ENCODE measurements around the gene IPO5.
"Not testable (repeated sequence)": the region's sequence is repeated elsewhere in the genome, so short reads cannot be mapped to it uniquely, and the experiment has no call there.

IPO5 gene

DNA sequence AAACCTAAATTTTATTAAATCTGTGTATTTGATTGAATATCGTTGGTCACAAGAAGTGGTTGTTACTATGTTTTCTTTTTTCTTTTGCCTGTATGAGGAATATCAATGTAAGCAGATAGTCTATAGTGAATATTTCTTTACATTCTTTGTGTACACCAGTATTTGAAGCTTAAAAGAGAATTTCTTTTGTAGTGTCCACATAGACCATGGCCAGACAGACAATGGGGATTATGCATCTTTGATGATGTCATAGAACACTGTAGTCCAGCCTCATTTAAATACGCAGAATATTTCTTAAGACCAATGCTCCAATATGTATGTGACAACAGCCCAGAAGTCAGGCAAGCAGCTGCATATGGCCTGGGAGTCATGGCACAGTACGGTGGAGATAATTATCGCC is 64.8 kb downstream of the IPO5 start:
- H3K27me3 Mint-ChIP-seq = no peaks in the 10 kb centered on the region
- peaks cover 12% of the 10 kb centered on the region for H3K36me3 Mint-ChIP-seq
- no peak overlapping the region for H3K4me3 Mint-ChIP-seq
- H3K27ac Mint-ChIP-seq = no peak overlapping the region
- H3K9me3 Mint-ChIP-seq (ENCODE audit: low read depth) = no peaks in the 10 kb centered on the region
- no peaks in the 10 kb centered on the region for H3K4me1 Mint-ChIP-seq (ENCODE audit: low read depth)

DNA sequence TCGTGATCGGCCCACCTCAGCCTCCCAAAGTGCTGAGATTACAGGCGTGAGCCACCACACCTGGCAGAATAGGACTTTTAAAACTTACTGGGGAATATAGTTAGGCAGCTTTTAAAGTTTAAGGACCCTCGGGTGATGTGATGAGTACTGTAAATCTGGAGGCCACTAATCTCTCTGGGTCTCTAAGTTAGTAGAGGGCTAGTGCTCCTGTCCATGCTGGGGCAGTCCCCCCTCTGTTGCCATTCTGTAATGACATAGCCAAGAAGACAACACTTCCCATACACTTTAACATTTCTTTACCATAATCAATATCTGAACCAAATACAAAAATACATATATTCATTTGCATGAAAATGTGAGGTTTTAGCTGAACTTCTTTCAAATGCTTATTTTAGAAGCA is 65.7 kb downstream of the IPO5 start:
- Mint-ChIP-seq H3K4me3 (no peak overlapping the region), H3K36me3 (peaks cover 10% of the 10 kb centered on the region), H3K4me1 (ENCODE audit: low read depth) (no peaks in the 10 kb centered on the region), H3K27ac (no peak overlapping the region), H3K9me3 (ENCODE audit: low read depth) (no peaks in the 10 kb centered on the region), H3K27me3 (no peaks in the 10 kb centered on the region)

DNA sequence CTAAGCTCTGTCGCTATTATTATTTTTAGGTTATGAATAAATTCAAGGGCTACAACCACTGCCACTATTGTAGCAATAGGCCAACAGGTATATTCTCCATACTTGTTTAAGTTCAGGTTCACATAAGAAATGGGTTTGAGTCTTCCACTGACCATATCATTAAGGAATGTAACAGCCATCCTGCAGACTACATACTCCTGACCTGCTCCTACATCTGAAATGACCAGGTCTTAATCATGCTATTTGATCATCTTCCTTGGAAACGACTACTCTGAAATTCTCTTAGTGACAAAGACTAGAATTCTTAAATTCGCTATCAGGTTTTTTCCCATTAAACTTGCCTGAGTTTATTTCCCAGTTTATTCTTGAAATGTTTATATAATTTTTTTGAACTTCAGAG is 66.8 kb downstream of the IPO5 start:
- H3K36me3 Mint-ChIP-seq = peaks cover 7% of the 10 kb centered on the region
- H3K4me1 Mint-ChIP-seq (ENCODE audit: low read depth) = no peaks in the 10 kb centered on the region
- H3K27ac Mint-ChIP-seq = no peak overlapping the region
- no peak overlapping the region for H3K4me3 Mint-ChIP-seq
- H3K9me3 Mint-ChIP-seq (ENCODE audit: low read depth) = no peaks in the 10 kb centered on the region
- no peaks in the 10 kb centered on the region for H3K27me3 Mint-ChIP-seq

DNA sequence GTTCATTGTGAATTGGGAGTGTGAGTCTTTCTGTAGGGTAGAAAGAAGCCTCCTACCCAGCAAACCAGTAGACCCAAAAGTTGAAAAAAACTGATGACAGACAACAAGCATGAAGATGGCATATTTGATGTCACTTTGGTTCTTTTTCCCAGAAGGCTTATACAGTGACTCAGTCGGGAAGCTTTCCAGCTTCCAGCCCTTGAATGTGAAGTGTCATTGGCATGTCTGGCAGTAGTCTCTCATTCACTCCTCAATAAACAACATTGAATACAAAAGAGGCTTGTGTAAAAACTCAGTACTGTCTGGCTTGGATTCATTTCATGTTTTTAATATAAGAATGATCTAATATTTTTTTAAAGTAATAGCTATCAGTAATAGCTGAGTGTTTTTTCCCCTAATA is 68.7 kb downstream of the IPO5 start:
- H3K36me3 Mint-ChIP-seq = peaks cover 8% of the 10 kb centered on the region
- H3K27me3 Mint-ChIP-seq = no peaks in the 10 kb centered on the region
- no peak overlapping the region for H3K4me3 Mint-ChIP-seq
- no peaks in the 10 kb centered on the region for H3K4me1 Mint-ChIP-seq (ENCODE audit: low read depth)
- no peaks in the 10 kb centered on the region for H3K9me3 Mint-ChIP-seq (ENCODE audit: low read depth)
- H3K27ac Mint-ChIP-seq = no peak overlapping the region

DNA sequence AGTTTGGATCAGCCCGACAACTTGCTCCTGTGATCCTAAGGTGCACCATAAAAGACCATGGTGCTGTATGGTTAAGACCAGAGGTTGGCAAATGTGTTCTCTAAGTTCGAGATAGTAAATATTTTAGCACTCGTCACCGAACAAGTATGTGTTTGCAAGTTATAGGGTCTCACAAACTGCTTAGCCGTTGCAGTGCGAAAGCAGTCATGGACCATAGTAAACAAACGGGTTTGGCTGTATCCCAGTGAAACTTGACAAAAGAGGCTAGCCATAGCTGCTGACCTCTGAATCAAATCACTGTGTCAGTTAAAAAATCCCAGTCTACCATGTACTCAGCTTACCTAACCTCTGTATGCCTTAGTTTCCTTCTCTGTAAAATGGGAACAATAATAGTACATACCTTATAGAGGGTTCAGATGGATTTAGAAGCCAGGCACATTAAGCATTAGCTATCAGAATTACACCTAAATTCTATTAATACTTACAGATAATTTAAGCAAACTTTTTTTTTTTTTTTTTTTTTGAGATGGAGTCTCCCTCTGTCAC is 72.1 kb downstream of the IPO5 start:
- no peak overlapping the region for H3K27ac Mint-ChIP-seq
- no peaks in the 10 kb centered on the region for H3K4me1 Mint-ChIP-seq (ENCODE audit: low read depth)

DNA sequence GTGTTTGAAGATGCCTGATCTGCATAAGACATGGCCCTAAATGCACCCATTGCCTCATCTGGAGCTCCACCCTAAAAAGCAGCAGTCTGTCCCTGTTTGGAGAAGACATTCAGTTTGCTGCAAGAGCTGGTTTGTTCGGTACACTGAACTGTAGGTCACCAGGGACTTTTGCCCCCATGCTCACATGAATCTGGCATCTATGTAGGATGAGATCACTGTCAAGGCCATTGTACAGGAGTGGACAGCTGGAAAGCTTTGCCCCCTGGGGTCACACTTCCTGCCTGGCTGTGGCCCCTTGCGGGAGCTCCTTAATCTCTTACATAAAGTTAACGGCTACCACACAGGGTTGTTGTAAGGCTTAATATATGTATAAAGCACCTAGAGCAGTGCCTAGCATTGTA is 73.0 kb downstream of the IPO5 start:
- Mint-ChIP-seq H3K9me3 (ENCODE audit: low read depth) (no peaks in the 10 kb centered on the region), H3K27me3 (no peaks in the 10 kb centered on the region), H3K4me3 (no peak overlapping the region), H3K27ac (no peak overlapping the region), H3K36me3 (peaks cover 4% of the 10 kb centered on the region), H3K4me1 (ENCODE audit: low read depth) (no peaks in the 10 kb centered on the region)

More for the DNA sequence above, 72.1 kb downstream of the IPO5 start:
- H3K27me3 Mint-ChIP-seq = no peaks in the 10 kb centered on the region
- no peaks in the 10 kb centered on the region for H3K9me3 Mint-ChIP-seq (ENCODE audit: low read depth)
- no peak overlapping the region for H3K4me3 Mint-ChIP-seq
- peaks cover 4% of the 10 kb centered on the region for H3K36me3 Mint-ChIP-seq

DNA sequence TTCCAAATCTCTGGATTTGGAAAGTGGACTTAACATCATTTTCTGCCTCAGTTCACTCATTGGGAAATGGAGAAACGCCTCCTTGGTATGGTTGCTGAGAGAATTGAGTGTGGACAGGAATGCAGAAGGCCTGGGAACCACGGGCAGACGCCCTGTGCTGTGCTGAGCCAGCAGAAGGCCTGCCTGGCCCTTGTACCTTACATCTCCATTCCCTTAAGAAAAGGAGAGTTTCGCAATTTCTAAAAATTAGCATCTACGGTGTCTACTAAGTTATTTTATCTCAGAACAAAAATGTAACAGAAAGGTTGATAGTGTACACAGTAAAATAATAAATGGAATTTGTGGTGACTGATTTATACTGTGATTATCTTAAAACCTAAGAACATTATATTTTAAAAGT is 78.7 kb downstream of the IPO5 start:
- Mint-ChIP-seq H3K27me3 (no peaks in the 10 kb centered on the region), H3K4me3 (no peak overlapping the region), H3K36me3 (no peaks in the 10 kb centered on the region), H3K27ac (no peak overlapping the region), H3K9me3 (ENCODE audit: low read depth) (no peaks in the 10 kb centered on the region), H3K4me1 (ENCODE audit: low read depth) (no peaks in the 10 kb centered on the region)

DNA sequence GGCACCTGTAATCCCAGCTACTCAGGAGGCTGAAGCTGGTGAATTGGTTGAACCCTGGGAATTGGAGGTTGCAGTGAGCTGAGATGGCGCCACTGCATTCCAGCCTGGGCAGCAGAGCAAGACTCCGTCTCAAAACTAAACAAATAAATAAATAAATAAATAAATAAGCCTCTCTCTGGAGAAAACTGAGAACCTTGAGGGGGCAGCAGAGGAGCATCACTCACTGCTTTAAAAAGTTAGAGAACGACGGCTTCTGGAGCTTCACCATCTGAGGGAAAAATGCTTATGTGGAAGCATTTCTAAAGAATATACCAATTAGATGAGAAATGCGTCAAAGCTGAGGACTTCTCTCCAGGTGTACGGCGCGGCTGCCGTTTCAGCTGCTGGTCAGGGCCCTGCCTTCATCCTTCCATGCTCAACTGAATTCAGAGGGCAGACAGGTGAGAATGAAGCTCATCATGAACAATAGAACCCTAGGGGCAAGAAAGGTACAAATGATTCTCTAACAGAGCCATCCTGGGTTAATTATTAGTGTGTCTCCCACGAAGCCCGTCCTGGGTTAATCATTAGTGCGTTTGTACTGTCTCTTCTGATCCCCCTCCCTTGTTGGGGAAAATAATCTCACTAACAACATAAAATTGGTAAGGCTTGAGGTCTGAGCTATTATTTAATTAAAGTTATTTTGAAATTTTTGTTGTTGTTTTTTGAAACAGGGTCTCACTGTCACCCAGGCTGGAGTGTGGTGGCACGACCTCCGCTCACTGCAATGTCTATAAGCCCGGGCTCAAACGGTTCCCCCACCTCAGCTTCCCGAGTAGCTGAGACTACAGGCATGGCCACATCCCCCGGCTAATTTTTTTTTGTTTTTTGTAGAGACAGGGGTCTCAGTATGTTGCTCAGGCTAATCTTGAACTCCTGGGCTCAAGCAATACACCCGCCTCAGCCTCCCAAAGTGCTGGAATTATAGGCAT is 80.1 kb downstream of the IPO5 start:
- Mint-ChIP-seq H3K4me1 (ENCODE audit: low read depth) (no peaks in the 10 kb centered on the region), H3K4me3 (no peak overlapping the region), H3K36me3 (no peaks in the 10 kb centered on the region), H3K27me3 (no peaks in the 10 kb centered on the region), H3K9me3 (ENCODE audit: low read depth) (no peaks in the 10 kb centered on the region), H3K27ac (no peak overlapping the region)

DNA sequence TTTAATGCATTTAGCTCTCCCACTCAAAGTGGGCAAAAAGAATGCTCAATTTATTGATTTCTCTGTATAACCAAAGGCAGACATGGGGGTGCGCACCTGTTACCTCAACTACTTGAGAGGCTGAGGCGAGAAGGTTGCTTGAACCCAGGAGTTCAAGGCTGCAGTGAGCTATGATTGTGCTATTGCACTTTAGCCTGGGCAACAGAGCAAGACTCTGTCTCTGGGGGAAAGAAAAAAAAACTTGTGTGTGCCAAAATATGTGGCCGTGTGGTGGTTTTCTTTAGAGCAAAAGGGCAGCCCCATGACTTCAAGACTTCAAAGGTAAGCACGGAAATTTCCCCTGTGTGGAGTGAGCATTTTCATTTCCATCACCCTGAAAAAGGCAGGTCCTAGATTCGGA is 81.9 kb downstream of the IPO5 start:
- Mint-ChIP-seq H3K9me3 (ENCODE audit: low read depth) (no peaks in the 10 kb centered on the region), H3K27ac (no peak overlapping the region), H3K4me1 (ENCODE audit: low read depth) (no peaks in the 10 kb centered on the region), H3K36me3 (no peaks in the 10 kb centered on the region), H3K4me3 (no peak overlapping the region), H3K27me3 (peaks cover 2% of the 10 kb centered on the region)

DNA sequence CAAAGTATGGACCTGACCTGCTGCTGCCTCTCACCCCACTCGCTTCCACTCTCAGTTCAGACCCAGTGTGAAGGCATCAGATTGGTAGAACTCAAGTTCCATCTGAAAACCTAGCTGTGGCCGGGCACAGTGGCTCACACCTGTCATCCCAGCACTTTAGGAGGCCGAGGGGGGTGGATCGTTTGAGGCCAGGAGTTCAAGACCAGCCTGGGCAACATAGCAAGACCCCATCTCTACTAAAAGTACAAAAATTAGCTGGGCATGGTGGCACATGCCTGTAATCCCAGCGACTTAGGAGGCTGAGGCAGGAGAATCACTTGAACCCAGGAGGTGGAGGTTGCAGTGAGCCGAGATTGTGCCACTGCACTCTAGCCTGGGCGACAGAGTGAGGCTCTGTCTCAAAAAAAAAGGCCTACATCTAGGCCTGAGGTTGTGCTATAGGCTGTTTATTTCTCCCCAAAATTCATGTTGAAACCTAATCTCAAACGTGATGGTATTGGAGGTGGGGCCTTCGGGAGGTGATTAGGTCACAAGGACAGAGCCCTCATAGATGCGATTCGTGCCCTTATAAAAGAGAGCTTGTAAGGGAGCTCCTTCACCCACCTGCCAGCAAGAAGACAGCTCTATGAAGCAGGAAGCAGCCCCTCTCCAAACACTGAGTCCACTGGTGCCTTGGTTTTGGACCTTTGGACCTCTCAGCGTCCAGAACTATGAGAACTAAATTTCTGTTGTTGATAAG is 83.3 kb downstream of the IPO5 start:
- not testable (repeated sequence) for H3K27me3 Mint-ChIP-seq

DNA sequence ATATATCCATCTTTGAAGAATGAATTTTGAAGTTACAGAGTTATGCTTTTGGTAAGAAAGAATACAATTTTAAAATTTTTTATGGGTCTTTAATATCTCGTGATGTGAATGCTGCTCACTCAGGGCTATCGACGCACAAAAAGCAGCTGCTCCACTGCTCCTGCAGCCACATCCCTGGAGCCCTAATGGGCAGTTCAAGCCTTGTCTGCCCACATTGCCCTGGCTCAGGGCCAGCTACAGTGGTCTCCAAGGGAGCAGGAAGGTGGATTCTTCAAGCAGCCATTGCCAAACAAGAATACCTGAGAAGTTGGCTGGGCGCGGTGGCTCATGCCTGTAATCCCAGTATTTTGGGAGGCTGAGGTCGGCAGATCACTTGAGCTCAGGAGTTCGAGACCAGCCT is 85.8 kb downstream of the IPO5 start:
- Mint-ChIP-seq H3K27ac (no peak overlapping the region), H3K4me1 (ENCODE audit: low read depth) (no peaks in the 10 kb centered on the region), H3K27me3 (peaks cover 2% of the 10 kb centered on the region), H3K4me3 (no peak overlapping the region), H3K36me3 (no peaks in the 10 kb centered on the region), H3K9me3 (ENCODE audit: low read depth) (no peaks in the 10 kb centered on the region)

More for the DNA sequence above, 83.3 kb downstream of the IPO5 start:
- H3K9me3 Mint-ChIP-seq (ENCODE audit: low read depth); H3K36me3 Mint-ChIP-seq; H3K27ac Mint-ChIP-seq; H3K4me3 Mint-ChIP-seq; H3K4me1 Mint-ChIP-seq (ENCODE audit: low read depth): not testable (repeated sequence)

DNA sequence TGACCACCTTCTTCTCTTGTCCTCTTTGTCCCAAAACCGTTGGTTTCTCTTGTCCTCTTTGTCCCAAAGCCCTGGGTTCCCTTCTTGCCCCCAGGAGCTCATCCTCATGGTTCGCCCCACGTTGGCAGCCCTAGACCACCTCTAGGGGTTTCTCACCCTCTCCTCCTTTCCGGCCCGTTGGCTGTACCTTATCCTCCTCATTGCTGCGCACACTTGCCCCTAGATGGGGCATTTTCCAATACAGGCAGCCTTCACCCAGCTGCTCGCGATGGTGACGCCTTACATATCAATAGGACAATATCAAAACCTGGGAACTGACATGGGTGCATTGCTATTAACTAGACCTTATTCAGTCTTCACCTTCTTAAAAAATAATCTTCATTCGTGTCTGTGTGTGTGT is 86.5 kb downstream of the IPO5 start:
- H3K4me3 Mint-ChIP-seq = no peak overlapping the region
- H3K27me3 Mint-ChIP-seq = peaks cover 2% of the 10 kb centered on the region
- no peak overlapping the region for H3K27ac Mint-ChIP-seq
- no peaks in the 10 kb centered on the region for H3K36me3 Mint-ChIP-seq
- no peaks in the 10 kb centered on the region for H3K9me3 Mint-ChIP-seq (ENCODE audit: low read depth)
- no peaks in the 10 kb centered on the region for H3K4me1 Mint-ChIP-seq (ENCODE audit: low read depth)

DNA sequence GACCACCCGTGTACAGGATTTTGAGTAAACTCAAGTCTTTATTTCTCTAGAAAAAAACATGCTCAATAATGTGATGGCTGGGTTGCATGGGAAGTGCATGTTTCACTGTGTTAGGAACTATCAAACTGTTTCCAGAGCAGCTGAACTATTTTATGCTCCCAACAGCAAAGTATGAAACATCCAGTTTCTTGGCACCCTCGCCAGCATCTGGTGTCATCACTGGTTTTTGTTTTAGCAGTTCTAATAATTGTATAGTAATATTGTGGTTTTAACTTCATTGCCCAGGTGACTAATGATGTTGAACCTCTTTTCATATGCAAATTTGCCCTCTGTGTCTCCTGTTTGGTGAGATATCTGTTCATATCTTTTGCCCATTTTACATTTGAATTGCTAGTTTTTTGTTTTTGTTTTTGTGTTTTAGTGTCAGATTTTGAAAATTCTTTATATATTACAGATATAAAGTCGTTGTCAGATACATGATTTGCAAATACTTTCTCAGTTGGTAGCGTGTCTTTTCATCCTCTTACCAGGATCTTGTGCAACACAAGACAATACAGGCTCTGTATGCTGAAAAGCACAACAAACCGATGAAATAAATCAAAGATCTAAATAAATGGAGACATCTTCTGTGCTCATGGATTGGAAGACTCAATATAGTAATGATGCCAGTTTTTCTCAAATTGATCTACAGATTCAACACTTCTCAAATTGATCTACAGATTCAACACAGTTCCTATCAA is 87.8 kb downstream of the IPO5 start:
- no peak overlapping the region for H3K27ac Mint-ChIP-seq
- H3K4me3 Mint-ChIP-seq = no peak overlapping the region
- H3K9me3 Mint-ChIP-seq (ENCODE audit: low read depth) = no peaks in the 10 kb centered on the region
- peaks cover 2% of the 10 kb centered on the region for H3K27me3 Mint-ChIP-seq
- H3K36me3 Mint-ChIP-seq = no peaks in the 10 kb centered on the region
- H3K4me1 Mint-ChIP-seq (ENCODE audit: low read depth) = no peaks in the 10 kb centered on the region

DNA sequence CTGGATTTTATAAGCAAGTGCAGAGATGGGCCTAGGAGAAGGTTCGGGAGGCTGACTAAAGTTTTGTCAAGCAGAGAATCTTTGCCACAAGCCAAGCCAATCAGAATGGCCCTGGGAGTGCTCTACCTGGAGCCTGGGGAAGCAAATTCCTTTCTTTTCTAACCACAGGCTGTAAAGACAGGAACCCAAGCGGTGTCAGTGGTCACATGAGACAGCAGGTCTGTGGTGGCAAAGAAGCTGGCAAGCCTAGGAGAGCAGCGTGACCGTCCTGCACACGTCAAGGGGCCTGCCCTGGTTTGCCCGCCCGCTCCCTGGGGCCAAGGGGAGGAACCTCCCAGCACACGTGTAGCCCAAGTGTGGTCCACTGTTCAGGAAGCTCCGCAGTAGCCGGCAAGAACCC is 90.8 kb downstream of the IPO5 start:
- H3K36me3 Mint-ChIP-seq = no peaks in the 10 kb centered on the region
- H3K27ac Mint-ChIP-seq = no peak overlapping the region
- H3K27me3 Mint-ChIP-seq = peaks cover 2% of the 10 kb centered on the region
- H3K9me3 Mint-ChIP-seq (ENCODE audit: low read depth) = no peaks in the 10 kb centered on the region
- no peak overlapping the region for H3K4me3 Mint-ChIP-seq
- no peaks in the 10 kb centered on the region for H3K4me1 Mint-ChIP-seq (ENCODE audit: low read depth)

DNA sequence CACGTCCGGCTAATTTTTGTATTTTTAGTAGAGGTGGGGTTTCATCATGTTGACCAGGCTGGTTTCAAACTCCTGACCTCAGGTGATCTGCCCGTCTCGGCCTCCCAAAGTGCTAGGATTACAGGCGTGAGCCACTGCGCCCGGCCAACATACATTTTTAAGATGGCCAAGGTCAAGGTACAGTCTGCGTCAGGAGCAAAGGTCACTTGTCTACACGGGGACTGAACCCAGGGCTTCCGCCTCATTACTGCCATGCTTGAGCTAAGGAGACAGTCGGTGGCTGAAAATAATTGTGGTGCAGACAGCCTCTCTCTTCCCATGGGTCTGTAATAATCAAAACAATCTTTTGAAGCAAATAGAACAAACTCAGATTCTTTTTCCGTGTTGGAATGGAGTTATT is 94.3 kb downstream of the IPO5 start:
- H3K36me3 Mint-ChIP-seq; H3K9me3 Mint-ChIP-seq (ENCODE audit: low read depth); H3K27me3 Mint-ChIP-seq; H3K27ac Mint-ChIP-seq; H3K4me1 Mint-ChIP-seq (ENCODE audit: low read depth); H3K4me3 Mint-ChIP-seq: not testable (repeated sequence)
